Activated T-cell treated with anti-CD3 and anti-CD28 coated beads, Interleukin-2, amount 50 U/mL, for 72 hours (primary cell): Measurements from ENCODE around the gene NDUFV1. TPM values are rescaled to one million over a fixed set of nuclear protein-coding genes. Genes with fewer than 3 reads are reported as not detected.
"Not testable (repeated sequence)": the region's sequence is repeated elsewhere in the genome, so short reads cannot be mapped to it uniquely, and the experiment has no call there.

Experiments used
- ATAC-seq, 2 donors: fragments of 150-1000 bp; cut with Tn5 transposase; replicated peaks in 1 of 2; 2 replicates each; pipeline ENCODE4 v1.10.0; 2021; ENCODE audit warnings: moderate library complexity in 2 of 2, mild to moderate bottlenecking in 1 of 2
- DNase-seq, 2 donors: peaks; one replicate each; pipeline ENCODE4 v3.0.0; 2021 to 2022; ENCODE audit warnings: mixed read lengths in 1 of 2
- H3K27ac Mint-ChIP-seq: one replicate; pipeline ENCODE4 v1.8.0; 2022; ENCODE audit warnings: mild to moderate bottlenecking, moderate library complexity, mixed read lengths
- H3K27me3 Mint-ChIP-seq: one replicate; pipeline ENCODE4 v1.8.0; 2022; ENCODE audit warnings: low read depth, mixed read lengths
- H3K36me3 Mint-ChIP-seq, 2 donors: one replicate each; pipeline ENCODE4 v1.8.0; 2022; ENCODE audit warnings: mixed read lengths in 2 of 2, mild to moderate bottlenecking in 1 of 2; ENCODE audit not compliant: insufficient read depth in 2 of 2
- H3K4me1 Mint-ChIP-seq: one replicate; pipeline ENCODE4 v1.8.0; 2022; ENCODE audit warnings: low read depth, mixed read lengths
- H3K4me3 Mint-ChIP-seq, 2 donors: one replicate each; pipeline ENCODE4 v1.8.0; 2022; ENCODE audit warnings: mild to moderate bottlenecking in 2 of 2, mixed read lengths in 2 of 2, moderate library complexity in 2 of 2
- H3K9me3 Mint-ChIP-seq, 2 donors: one replicate each; pipeline ENCODE4 v1.8.0; 2022; ENCODE audit warnings: mixed read lengths in 2 of 2
- total RNA-seq, 2 donors: library from RNA; stranded (reverse); gene quantifications; one replicate each; pipeline ENCODE4 v1.2.3, GENCODE V29; 2022

The NDUFV1 gene
- total RNA-seq: 100 to 1,000 TPM; 220 to 244 TPM

GRCh38 chr11:67606492-67607295 is at the start of gene NDUFV1:
NDUFV1 (plus strand) TSS chr11:67606936; CDS start chr11:67607005, 69 bp downstream.
- Mint-ChIP-seq H3K4me1 (peaks cover 29% of the 10 kb centered on the region), H3K9me3 (no peaks in the 10 kb centered on the region), H3K27ac (peak within 1 kb of the TSS; percentile 77), H3K27me3 (peaks cover 11% of the 10 kb centered on the region), H3K4me3 (peak within 1 kb of the TSS; percentile 88 to 93), H3K36me3 (peaks cover 3 to 13% of the 10 kb centered on the region in 2 donors)
- ATAC-seq (peak; percentile 99 to 100), DNase-seq (peak; percentile 98)

GRCh38 chr11:67558084-67558772 is 48.5 kb upstream of the NDUFV1 start:
- peaks cover 11% of the 10 kb centered on the region for H3K27me3 Mint-ChIP-seq
- no peak for DNase-seq

DNA sequence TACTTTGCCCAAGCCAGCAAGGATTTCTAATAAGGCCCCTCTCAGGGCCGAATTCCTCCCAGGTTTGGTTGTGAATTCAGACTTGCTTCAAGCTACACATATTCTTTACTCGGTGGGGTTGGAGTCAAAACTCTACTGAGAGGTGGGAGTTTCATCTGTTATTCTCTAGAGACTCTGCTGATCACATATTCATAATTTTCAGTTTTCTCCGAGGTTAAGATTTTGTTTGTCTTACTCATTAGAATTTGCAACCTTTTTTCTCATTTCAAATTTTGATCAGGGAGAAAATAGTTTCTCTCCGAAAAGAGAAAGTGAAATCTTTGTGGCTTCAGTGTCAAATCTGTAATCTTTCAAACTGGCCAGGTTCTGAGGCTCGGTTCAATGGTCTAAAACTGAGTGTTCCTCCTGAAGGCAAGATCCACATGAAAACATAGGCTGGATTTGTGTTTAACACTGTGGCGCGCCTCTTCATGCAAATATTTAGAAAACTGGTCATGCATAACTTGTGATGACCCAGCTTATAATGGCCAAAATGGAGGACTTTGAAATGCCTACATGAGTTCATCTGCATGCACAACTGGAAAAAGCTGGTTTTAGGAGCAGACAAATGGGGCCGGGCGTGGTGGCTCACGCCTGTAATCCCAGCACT is 44.6 kb upstream of the NDUFV1 start:
- ATAC-seq (peak; percentile 80 to 84), DNase-seq (no peak)
- Mint-ChIP-seq H3K9me3 (no peaks in the 10 kb centered on the region), H3K4me1 (peaks cover 15% of the 10 kb centered on the region), H3K4me3 (peak overlapping the region; percentile 8 to 43), H3K27ac (peak overlapping the region; percentile 33), H3K36me3 (no peaks in the 10 kb centered on the region), H3K27me3 (peaks cover 17% of the 10 kb centered on the region)

More at GRCh38 chr11:67558084-67558772, 48.5 kb upstream of the NDUFV1 start:
- no peak for ATAC-seq
- Mint-ChIP-seq H3K4me3 (no peak overlapping the region), H3K36me3 (no peaks in the 10 kb centered on the region), H3K9me3 (no peaks in the 10 kb centered on the region), H3K4me1 (peaks cover 15% of the 10 kb centered on the region), H3K27ac (no peak overlapping the region)

GRCh38 chr11:67562963-67563704 is 43.6 kb upstream of the NDUFV1 start:
- Mint-ChIP-seq H3K9me3 (no peaks in the 10 kb centered on the region), H3K4me1 (peaks cover 15% of the 10 kb centered on the region), H3K4me3 (no peak overlapping the region), H3K36me3 (no peaks in the 10 kb centered on the region), H3K27ac (no peak overlapping the region), H3K27me3 (peaks cover 17% of the 10 kb centered on the region)
- DNase-seq (no peak), ATAC-seq (no peak)

DNA sequence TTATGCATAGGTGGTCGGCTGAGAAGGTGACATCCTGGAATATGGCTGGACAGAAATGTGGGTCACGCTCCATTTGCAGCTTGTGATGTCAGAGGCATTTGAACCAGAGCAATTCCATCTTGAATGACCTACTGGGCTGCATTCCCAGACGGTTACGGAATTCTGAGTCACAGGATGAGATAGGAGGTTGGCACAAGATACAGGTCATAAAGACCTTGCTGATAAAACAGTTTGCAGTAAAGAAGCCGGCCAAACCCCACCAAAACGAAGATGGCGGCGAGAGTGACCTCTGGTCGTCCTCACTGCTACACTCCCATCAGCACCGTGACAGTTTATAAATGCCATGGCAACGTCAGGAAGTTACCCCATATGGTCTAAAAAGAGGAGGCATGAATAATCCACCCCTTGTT is 43.0 kb upstream of the NDUFV1 start:
- Mint-ChIP-seq H3K4me1 (peaks cover 15% of the 10 kb centered on the region), H3K27me3 (peaks cover 17% of the 10 kb centered on the region)
- not testable (repeated sequence) for ATAC-seq, H3K9me3 Mint-ChIP-seq, H3K36me3 Mint-ChIP-seq, DNase-seq, H3K27ac Mint-ChIP-seq, H3K4me3 Mint-ChIP-seq

DNA sequence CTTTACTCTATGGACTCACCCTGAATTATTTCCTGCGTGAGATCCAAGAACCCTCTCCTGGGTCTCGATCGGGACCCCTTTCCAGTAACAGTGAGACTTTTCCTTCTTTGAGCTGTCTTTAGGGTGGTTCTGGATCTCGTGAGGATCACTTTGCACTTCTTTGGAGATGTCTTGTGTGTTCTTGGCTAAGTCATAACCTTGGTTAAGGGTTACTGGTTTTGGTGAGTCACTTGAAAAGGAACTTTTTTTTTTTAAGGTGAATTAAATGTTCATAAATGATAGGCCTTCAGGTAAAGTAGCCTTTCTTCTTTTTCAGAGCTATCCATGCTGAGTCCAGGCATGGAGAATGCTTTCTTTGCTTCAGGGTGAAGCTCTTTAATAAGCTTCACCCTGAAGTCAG is 42.5 kb upstream of the NDUFV1 start:
- DNase-seq (no peak), ATAC-seq (no peak)
- peaks cover 15% of the 10 kb centered on the region for H3K27me3 Mint-ChIP-seq
- no peaks in the 10 kb centered on the region for H3K9me3 Mint-ChIP-seq
- H3K27ac Mint-ChIP-seq: no peak overlapping the region
- no peaks in the 10 kb centered on the region for H3K36me3 Mint-ChIP-seq
- no peak overlapping the region for H3K4me3 Mint-ChIP-seq
- peaks cover 15% of the 10 kb centered on the region for H3K4me1 Mint-ChIP-seq

GRCh38 chr11:67571443-67571842 is 35.3 kb upstream of the NDUFV1 start:
- H3K27me3 Mint-ChIP-seq: peaks cover 9% of the 10 kb centered on the region
- no peak for DNase-seq
- no peaks in the 10 kb centered on the region for H3K36me3 Mint-ChIP-seq
- no peaks in the 10 kb centered on the region for H3K9me3 Mint-ChIP-seq
- no peak for ATAC-seq
- no peak overlapping the region for H3K27ac Mint-ChIP-seq
- no peaks in the 10 kb centered on the region for H3K4me1 Mint-ChIP-seq
- H3K4me3 Mint-ChIP-seq: no peak overlapping the region

DNA sequence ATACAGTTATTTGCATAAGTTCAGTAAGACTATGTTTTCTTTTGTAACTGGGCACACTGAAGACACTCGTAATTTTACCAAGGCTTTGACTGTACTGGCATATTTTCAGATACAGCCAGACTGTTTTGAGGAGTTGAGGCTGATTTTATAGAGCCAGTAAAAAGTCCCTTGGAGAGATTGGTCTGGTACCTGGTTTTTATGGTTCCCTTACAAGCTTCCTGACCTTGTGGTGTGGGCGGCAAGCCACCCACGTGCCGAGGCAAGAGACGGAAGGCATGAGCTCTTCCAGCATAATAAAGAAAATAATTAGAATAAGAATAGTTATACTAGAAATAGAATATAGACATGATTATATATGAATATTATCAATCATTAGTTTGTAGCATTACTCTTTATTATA is 34.4 kb upstream of the NDUFV1 start:
- Mint-ChIP-seq H3K4me3 (no peak overlapping the region), H3K27me3 (peaks cover 9% of the 10 kb centered on the region), H3K27ac (no peak overlapping the region), H3K9me3 (no peaks in the 10 kb centered on the region), H3K36me3 (no peaks in the 10 kb centered on the region), H3K4me1 (no peaks in the 10 kb centered on the region)
- DNase-seq (no peak), ATAC-seq (no peak)

DNA sequence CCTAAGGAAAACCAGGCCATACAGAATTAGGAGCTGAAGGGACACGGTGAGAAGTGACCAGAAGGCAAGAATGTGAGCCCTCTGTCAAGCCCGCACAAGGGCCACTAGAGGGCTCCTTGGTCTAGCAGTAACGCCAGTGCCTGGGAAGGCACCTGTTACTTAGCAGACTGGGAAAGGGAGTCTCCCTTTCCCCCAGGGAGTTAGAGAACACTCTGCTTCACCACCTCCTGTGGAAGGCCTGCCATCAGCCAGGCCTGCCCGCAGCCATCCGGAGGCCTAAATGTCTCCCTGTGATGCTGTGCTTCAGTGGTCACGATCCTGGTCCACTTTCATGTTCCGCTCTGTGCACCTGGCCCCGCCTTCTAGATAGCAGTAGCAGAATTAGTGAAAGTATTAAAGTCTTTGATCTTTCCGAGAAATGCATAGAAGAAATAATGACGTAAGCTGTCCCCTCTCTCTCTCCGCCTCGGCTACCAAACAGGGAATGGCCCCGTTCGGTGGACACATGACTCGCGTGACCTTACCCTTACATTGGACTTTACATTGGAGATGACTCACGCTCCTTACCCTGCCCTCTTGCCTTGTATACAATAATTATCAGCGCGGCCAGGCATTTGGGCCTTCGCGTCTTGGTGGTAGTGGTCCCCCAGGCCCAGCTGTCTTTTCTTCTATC is 33.9 kb upstream of the NDUFV1 start:
- peak in 1 of 2 donors; percentile 27 for DNase-seq
- Mint-ChIP-seq H3K36me3 (no peaks in the 10 kb centered on the region), H3K27me3 (peaks cover 9% of the 10 kb centered on the region), H3K4me3 (no peak overlapping the region), H3K27ac (no peak overlapping the region), H3K4me1 (no peaks in the 10 kb centered on the region), H3K9me3 (no peaks in the 10 kb centered on the region)
- ATAC-seq: no peak

- Mint-ChIP-seq H3K36me3 (no peaks in the 10 kb centered on the region), H3K27ac (no peak overlapping the region), H3K27me3 (peaks cover 19% of the 10 kb centered on the region), H3K4me3 (no peak overlapping the region), H3K9me3 (no peaks in the 10 kb centered on the region), H3K4me1 (peaks cover 11% of the 10 kb centered on the region)
- ATAC-seq (no peak), DNase-seq (no peak)
These were observed 31.8 kb upstream of the NDUFV1 start for GRCh38 chr11:67574938-67575337.

GRCh38 chr11:67576735-67577475 is 29.8 kb upstream of the NDUFV1 start:
- H3K27ac Mint-ChIP-seq: no peak overlapping the region
- no peak overlapping the region for H3K4me3 Mint-ChIP-seq
- peaks cover 28% of the 10 kb centered on the region for H3K27me3 Mint-ChIP-seq
- no peaks in the 10 kb centered on the region for H3K36me3 Mint-ChIP-seq
- H3K4me1 Mint-ChIP-seq: peaks cover 22% of the 10 kb centered on the region
- DNase-seq (no peak), ATAC-seq (no peak)
- H3K9me3 Mint-ChIP-seq: no peaks in the 10 kb centered on the region

GRCh38 chr11:67577951-67578350 is 28.8 kb upstream of the NDUFV1 start:
- H3K27ac Mint-ChIP-seq: no peak overlapping the region
- DNase-seq (no peak), ATAC-seq (no peak)
- peaks cover 32% of the 10 kb centered on the region for H3K4me1 Mint-ChIP-seq
- no peak overlapping the region for H3K4me3 Mint-ChIP-seq
- H3K9me3 Mint-ChIP-seq: no peaks in the 10 kb centered on the region
- peaks cover 30% of the 10 kb centered on the region for H3K27me3 Mint-ChIP-seq
- no peaks in the 10 kb centered on the region for H3K36me3 Mint-ChIP-seq
